GM21447 (cell line): ENCODE measurements around the gene STX10.

ENCODE experiments used
- ATAC-seq: cut with Tn5 transposase; IDR thresholded peaks from one replicate; pipeline ENCODE4 v1.9.1; 2021; ENCODE audit not compliant: unreplicated experiment

Gene STX10

GRCh38 chr19:13101590-13102415 lies 48.4 kb downstream of the STX10 start:
- ATAC-seq = no peak

DNA sequence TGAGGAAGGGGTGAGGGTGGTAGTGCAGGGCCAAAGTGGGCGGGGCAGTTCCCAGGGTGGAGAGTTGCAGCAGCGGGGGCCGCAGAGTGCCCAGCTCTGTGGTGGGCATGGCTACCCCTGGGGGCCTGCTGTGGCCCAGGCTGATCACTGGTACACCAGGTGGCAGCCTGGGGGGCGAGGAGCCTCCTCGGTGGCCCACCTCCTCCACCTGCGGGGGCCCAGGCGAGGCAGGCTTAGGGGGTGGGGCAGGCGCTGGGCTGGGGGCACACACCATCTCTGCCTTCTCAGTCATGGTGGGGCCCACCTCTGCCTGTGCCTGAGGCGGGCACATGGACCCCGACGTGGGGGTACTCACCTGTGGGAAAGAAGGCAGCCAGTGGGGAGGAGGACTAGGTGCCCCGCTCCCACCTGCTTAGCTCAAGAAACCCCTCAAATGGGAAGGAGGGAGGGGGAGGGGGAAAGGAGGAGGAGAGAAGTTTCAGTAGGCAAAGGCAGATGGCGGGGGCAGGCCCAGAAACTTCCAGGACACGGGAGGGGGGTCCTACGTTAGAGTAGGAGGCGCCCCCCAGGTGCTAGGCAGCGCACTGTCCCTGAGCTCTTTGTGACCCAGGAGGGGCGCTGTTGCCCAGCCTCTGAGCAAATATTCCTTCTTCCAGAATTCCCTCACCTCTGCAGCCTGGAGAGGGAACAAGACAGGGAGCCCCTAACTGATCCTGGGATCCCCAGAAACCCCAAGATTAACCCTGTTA lies 49.2 kb downstream of the STX10 start:
- ATAC-seq = no peak

DNA sequence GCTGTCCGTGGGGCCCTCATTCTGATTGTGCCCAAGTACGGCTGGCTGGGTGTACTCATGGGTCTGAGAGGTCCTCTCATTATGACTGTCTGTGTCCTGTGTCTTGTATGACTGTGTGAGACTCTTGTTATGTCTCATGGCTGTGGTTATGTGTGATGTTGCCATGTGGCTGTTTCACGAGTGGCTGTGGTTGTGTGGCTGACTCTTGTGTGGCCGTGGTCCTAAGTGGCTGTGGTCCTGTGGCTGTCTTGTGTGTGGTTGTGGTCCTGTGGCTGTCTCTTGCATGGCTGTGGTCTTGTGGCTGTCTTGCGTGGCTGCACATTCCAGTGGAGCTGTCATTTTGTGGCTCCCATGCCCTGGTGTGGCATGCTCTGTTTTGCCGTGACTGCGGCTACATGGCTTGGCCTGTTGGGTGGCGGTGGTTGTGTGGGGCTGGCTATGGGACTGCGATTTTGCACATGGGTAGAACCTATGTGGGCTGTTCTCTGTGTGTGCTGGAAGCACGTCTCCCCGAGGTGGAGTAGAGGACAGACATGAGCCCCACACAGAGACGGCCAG lies 50.1 kb downstream of the STX10 start:
- no peak for ATAC-seq

DNA sequence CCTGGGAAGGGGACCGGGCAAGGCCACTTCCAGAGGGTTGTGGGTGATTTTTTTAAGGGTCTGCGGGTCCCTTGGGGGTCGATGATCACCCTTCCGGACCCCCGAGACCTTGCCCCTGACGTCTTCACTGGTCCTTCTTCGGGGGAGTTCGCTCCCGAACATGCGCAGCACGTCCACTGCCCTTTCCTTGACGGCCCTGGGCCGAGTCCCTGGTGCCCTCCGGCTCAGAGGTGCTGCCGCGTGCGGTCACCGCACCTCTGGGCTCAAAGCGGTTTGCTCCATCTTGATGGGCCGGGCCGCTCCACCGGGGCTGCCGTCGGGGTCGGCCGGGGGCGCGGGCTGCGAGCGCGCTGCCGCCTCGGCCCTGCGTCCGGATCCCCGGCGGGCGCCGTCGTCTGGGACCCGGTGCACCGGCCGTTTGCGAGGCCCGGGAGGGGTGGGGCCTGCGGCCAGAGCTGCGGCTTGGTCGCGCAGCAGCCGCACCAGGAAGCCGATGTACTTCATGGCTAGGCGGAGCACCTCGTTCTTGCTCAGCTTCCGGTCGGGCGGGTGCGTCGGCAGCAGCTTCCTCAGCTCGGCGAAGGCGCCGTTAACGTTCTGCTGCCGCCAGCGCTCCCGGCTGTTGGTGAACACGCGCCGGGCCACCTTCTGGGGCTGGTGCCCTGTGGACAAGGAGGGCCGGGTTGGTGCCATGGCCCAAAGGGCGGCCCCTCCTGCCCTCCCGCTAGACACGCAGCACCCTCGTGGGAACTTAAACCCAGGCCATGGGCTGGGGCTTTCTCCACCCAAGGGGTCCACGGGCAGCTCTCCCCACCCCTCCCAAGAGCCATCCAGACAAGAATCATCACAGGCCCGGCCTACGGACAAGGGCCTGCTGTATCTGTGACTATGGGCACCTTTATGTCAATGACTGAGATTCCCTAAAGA lies 50.8 kb downstream of the STX10 start:
- no peak for ATAC-seq

- ATAC-seq = no peak
These were observed 51.7 kb downstream of the STX10 start for GRCh38 chr19:13098277-13099072.

- no peak for ATAC-seq
These were observed 52.5 kb downstream of the STX10 start for GRCh38 chr19:13097463-13098258.

DNA sequence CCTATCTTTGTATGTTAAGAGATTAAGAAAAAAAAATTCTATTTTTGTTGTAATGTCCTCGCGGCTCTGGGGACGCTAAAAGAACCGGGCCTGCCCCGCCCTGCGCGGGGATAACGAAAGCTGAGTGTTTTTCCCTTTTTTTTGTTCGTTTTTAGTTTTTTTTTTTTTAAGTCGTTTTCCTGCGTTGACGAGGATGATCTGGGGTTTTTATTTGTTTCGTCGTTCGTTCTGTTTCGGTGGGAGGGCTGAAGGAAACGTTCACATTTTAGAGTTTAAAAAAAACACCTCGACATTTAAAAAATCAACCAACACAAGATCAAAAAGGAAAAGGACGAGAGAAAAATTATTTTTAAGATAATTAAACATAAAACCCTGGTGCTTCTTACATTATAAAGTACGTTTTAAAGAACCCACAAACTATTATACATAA lies 53.1 kb downstream of the STX10 start:
- no peak for ATAC-seq

DNA sequence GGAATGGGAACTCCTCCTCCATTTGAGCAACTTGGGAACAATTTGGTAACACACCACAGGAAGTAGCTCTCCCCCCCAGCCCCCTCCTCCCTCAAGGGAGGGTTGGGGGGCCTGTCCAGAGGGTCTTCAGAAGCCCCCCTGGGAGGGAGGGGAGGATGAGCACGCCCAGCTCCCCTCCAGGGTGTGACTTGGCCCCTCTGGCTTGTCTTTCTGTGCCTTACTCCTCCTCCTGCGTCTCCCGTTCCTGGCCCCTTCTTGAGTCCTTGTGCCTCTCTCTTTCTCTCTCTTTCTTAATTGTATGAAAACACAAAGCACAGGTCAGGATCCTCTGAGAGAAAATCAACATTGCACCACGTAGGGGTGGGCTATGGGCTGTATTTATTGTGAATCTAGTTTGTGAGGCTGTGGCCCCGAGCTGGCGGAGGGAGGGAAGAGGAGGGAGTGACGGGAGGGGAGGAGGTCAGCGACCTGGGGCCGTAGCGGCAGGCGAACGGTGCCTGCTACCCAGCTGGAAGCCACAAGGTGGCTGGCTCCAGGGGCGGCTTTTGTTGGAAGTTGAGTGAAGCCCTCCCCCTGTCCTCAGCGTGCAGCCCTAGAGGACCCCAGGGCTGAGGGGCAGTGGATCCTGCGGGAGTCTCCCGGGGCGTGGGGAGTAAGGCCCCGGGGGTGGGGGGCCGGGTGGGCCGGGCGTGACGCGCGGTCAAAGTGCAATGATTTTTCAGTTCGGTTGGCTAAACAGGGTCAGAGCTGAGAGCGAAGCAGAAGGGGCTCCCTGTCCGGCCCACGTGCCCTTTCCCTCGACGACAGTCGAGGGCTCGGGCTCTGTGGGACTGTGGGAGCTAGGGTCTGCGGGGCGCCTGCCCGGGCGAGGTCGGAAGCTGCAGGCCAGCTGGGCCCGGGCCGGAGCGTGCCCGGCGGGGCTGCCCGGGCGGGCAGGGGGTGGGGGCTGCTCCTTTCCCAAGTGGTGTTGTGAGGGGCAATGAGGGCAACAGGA lies 53.9 kb downstream of the STX10 start:
- no peak for ATAC-seq

DNA sequence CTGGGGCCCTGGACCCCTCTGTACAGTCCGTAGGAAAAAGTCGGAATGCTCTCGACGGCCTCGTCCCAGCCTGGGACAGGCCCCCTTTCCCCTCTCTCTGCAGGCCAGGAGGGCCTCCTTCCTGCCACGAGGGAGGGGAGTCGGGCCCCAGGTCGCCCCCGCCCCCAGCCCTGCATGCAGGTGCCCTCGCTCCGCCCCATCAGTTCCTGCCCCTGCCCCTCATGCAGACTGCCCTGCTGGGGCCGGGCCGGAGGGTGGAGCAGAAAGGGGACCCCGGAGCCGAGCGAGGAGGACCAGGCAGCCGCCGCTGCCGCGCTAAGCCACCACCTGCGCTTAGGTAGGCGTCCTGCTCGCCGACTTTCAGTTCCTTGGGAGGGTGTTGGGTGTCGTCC lies 54.8 kb downstream of the STX10 start:
- ATAC-seq = no peak

DNA sequence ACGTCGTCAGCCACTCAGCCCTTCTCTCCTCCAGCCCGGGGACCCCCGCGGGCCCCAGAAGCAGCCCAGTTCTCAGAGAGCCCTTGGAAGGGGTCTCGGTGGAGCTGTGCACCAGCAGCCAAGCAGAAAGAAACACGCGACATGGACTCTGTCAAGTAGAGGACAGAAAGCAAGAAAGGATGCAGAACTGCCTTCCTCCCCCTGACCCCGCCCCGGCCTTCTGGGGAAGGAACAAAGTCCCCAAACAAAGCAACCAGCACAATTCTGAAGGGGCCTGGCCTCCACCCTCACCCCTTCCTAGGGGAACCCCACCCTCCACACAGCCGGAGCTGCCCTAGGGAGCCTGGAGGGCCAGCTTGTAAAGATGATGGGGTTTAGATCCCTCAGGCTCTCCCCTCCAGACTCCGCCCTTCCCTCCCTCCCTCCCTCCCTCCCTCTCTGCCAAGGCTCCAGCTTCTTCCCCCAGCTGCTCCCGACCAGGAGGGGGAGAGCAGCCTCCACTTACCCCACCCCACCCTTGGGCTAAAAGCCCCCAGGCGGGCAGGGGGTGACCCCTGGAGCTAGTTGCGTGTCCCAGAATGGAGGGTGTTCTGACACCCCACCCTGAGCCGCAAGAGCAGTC lies 55.3 kb downstream of the STX10 start:
- no peak for ATAC-seq

DNA sequence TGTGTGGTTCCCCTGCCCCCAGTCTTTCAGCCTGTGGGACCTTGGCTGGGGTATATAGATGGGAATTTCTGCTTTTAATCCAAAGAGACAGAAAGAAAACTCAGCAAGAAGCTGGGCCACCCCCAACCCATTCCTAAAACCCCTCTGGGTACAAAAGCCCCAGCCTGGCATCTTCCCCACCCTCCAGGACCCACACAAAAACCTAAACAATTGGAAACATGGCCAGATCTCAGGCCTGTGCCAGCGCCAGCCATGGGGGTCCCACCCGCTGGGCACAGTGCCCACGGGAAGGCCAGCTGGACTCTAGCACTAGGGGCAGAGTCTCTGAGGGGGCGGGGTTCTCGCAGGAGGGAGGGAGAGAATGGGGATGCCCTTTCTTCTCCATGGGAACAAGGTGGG lies 56.1 kb downstream of the STX10 start:
- ATAC-seq = no peak
